Activated CD4-positive, alpha-beta T cell treated with anti-CD3 and anti-CD28 coated beads, Interleukin-2, amount 10 ng/mL, durations not matched to agents 24 days and 14 days (primary cell): ENCODE measurements around the gene COLEC12. TPM values are rescaled to one million over a fixed set of nuclear protein-coding genes. Genes with fewer than 3 reads are reported as not detected.

ENCODE experiments used
- DNase-seq: peaks from one replicate; pipeline ENCODE4 v3.0.0; 2022
- H3K27ac Mint-ChIP-seq: one replicate; pipeline ENCODE4 v1.8.0; 2022; ENCODE audit warnings: mild to moderate bottlenecking, mixed read lengths
- H3K27me3 Mint-ChIP-seq: one replicate; pipeline ENCODE4 v1.8.0; 2022; ENCODE audit warnings: mixed read lengths
- H3K36me3 Mint-ChIP-seq: one replicate; pipeline ENCODE4 v1.8.0; 2022; ENCODE audit warnings: low read depth, mild to moderate bottlenecking, mixed read lengths
- H3K4me1 Mint-ChIP-seq: one replicate; pipeline ENCODE4 v1.8.0; 2021; ENCODE audit warnings: mixed read lengths
- H3K4me3 Mint-ChIP-seq: one replicate; pipeline ENCODE4 v1.8.0; 2022; ENCODE audit warnings: mild to moderate bottlenecking, moderate library complexity, mixed read lengths
- H3K9me3 Mint-ChIP-seq: one replicate; pipeline ENCODE4 v1.8.0; 2021; ENCODE audit warnings: mixed read lengths
- intact Hi-C: fragments of 100-400 bp; cut with micrococcal nuclease; formaldehyde crosslinking; loops from one replicate; pipeline ENCODE4 v1.15.1; 2023
- total RNA-seq: library from RNA; stranded (reverse); gene quantifications from 2 replicates; pipeline ENCODE4 v1.2.3, GENCODE V29; 2022

COLEC12 gene
- total RNA-seq, 1 donor from 2014 or later, result not detected

GRCh38 chr18:515838-516237 lies 15.3 kb upstream of the COLEC12 start:
- Mint-ChIP-seq H3K27me3 (peaks cover 1% of the 10 kb centered on the region), H3K36me3 (no peaks in the 10 kb centered on the region), H3K27ac (no peak overlapping the region), H3K4me1 (no peaks in the 10 kb centered on the region), H3K4me3 (no peak overlapping the region), H3K9me3 (peaks cover 3% of the 10 kb centered on the region)
- intact Hi-C loops, result no loop called here
- no peak for DNase-seq

GRCh38 chr18:515156-515815 lies 14.8 kb upstream of the COLEC12 start:
- Mint-ChIP-seq H3K27me3 (peaks cover 1% of the 10 kb centered on the region), H3K36me3 (no peaks in the 10 kb centered on the region), H3K27ac (no peak overlapping the region), H3K4me1 (no peaks in the 10 kb centered on the region), H3K9me3 (peaks cover 3% of the 10 kb centered on the region), H3K4me3 (no peak overlapping the region)
- DNase-seq, result no peak
- intact Hi-C loops, result no loop called here

- H3K4me1 Mint-ChIP-seq, result no peaks in the 10 kb centered on the region
- H3K4me3 Mint-ChIP-seq, result no peak overlapping the region
- no peak for DNase-seq
- H3K36me3 Mint-ChIP-seq, result no peaks in the 10 kb centered on the region
- no peak overlapping the region for H3K27ac Mint-ChIP-seq
- H3K9me3 Mint-ChIP-seq, result peaks cover 3% of the 10 kb centered on the region
- peaks cover 1% of the 10 kb centered on the region for H3K27me3 Mint-ChIP-seq
- intact Hi-C loops, result no loop called here
These were observed 13.5 kb upstream of the COLEC12 start for GRCh38 chr18:513826-514530.

GRCh38 chr18:512957-513356 lies 12.5 kb upstream of the COLEC12 start:
- DNase-seq, result no peak
- Mint-ChIP-seq H3K4me1 (no peaks in the 10 kb centered on the region), H3K27ac (no peak overlapping the region), H3K9me3 (peaks cover 3% of the 10 kb centered on the region), H3K27me3 (peaks cover 5% of the 10 kb centered on the region), H3K36me3 (no peaks in the 10 kb centered on the region), H3K4me3 (no peak overlapping the region)
- intact Hi-C loops, result no loop called here

- Mint-ChIP-seq H3K4me1 (no peaks in the 10 kb centered on the region), H3K4me3 (no peak overlapping the region), H3K27ac (no peak overlapping the region), H3K27me3 (peaks cover 12% of the 10 kb centered on the region), H3K36me3 (no peaks in the 10 kb centered on the region), H3K9me3 (no peaks in the 10 kb centered on the region)
- DNase-seq, result no peak
- intact Hi-C loops, result no loop called here
These were observed 8.3 kb upstream of the COLEC12 start for GRCh38 chr18:508835-509234.

GRCh38 chr18:507636-508035 lies 7.1 kb upstream of the COLEC12 start:
- intact Hi-C loops, result no loop called here
- DNase-seq, result no peak
- Mint-ChIP-seq H3K36me3 (no peaks in the 10 kb centered on the region), H3K4me1 (no peaks in the 10 kb centered on the region), H3K4me3 (no peak overlapping the region), H3K9me3 (no peaks in the 10 kb centered on the region), H3K27ac (no peak overlapping the region), H3K27me3 (peaks cover 14% of the 10 kb centered on the region)

GRCh38 chr18:506801-507200 lies 6.3 kb upstream of the COLEC12 start:
- no peak overlapping the region for H3K27ac Mint-ChIP-seq
- H3K36me3 Mint-ChIP-seq, result no peaks in the 10 kb centered on the region
- no peaks in the 10 kb centered on the region for H3K4me1 Mint-ChIP-seq
- no peaks in the 10 kb centered on the region for H3K9me3 Mint-ChIP-seq
- no peak for DNase-seq
- intact Hi-C loops, result no loop called here
- no peak overlapping the region for H3K4me3 Mint-ChIP-seq
- peaks cover 14% of the 10 kb centered on the region for H3K27me3 Mint-ChIP-seq

- no peak for DNase-seq
- Mint-ChIP-seq H3K9me3 (no peaks in the 10 kb centered on the region), H3K4me1 (no peaks in the 10 kb centered on the region), H3K27me3 (peaks cover 16% of the 10 kb centered on the region), H3K27ac (no peak overlapping the region), H3K4me3 (no peak overlapping the region), H3K36me3 (no peaks in the 10 kb centered on the region)
- intact Hi-C loops, result no loop called here
These were observed 5.8 kb upstream of the COLEC12 start for GRCh38 chr18:506264-506663.

GRCh38 chr18:505483-506122 lies 5.1 kb upstream of the COLEC12 start:
- peaks cover 23% of the 10 kb centered on the region for H3K27me3 Mint-ChIP-seq
- DNase-seq, result no peak
- no peak overlapping the region for H3K27ac Mint-ChIP-seq
- no peak overlapping the region for H3K4me3 Mint-ChIP-seq
- intact Hi-C loops, result no loop called here
- no peaks in the 10 kb centered on the region for H3K4me1 Mint-ChIP-seq
- H3K36me3 Mint-ChIP-seq, result no peaks in the 10 kb centered on the region
- H3K9me3 Mint-ChIP-seq, result no peaks in the 10 kb centered on the region

GRCh38 chr18:501406-501714 lies 859 bp upstream of the COLEC12 start:
- Mint-ChIP-seq H3K4me3 (no peak overlapping the region), H3K27me3 (peaks cover 41% of the 10 kb centered on the region), H3K4me1 (peaks cover 2% of the 10 kb centered on the region), H3K9me3 (no peaks in the 10 kb centered on the region), H3K27ac (no peak overlapping the region), H3K36me3 (no peaks in the 10 kb centered on the region)
- intact Hi-C loops, result no loop called here
- no peak for DNase-seq

- Mint-ChIP-seq H3K4me3 (no peak overlapping the region), H3K27ac (no peak overlapping the region), H3K36me3 (no peaks in the 10 kb centered on the region), H3K27me3 (peaks cover 34% of the 10 kb centered on the region), H3K9me3 (no peaks in the 10 kb centered on the region), H3K4me1 (peaks cover 2% of the 10 kb centered on the region)
- peak; percentile 50 for DNase-seq
- intact Hi-C loops, result loop anchor here (5.0 kb wide), 1 partner anchor 407 kb away; no protein-coding TSS in a partner anchor
These were observed 497 bp downstream of the COLEC12 start for GRCh38 chr18:499776-500631.

GRCh38 chr18:498931-499775 lies 1.3 kb downstream of the COLEC12 start:
- H3K4me3 Mint-ChIP-seq, result no peak overlapping the region
- H3K4me1 Mint-ChIP-seq, result peaks cover 2% of the 10 kb centered on the region
- H3K9me3 Mint-ChIP-seq, result no peaks in the 10 kb centered on the region
- peak; percentile 51 for DNase-seq
- intact Hi-C loops, result loop anchor here (5.0 kb wide), 1 partner anchor 408 kb away; no protein-coding TSS in a partner anchor
- no peaks in the 10 kb centered on the region for H3K36me3 Mint-ChIP-seq
- H3K27ac Mint-ChIP-seq, result no peak overlapping the region
- H3K27me3 Mint-ChIP-seq, result peaks cover 36% of the 10 kb centered on the region

- H3K9me3 Mint-ChIP-seq, result no peaks in the 10 kb centered on the region
- H3K27ac Mint-ChIP-seq, result no peak overlapping the region
- no peak overlapping the region for H3K4me3 Mint-ChIP-seq
- DNase-seq, result peak; percentile 47
- H3K4me1 Mint-ChIP-seq, result peaks cover 2% of the 10 kb centered on the region
- H3K27me3 Mint-ChIP-seq, result peaks cover 34% of the 10 kb centered on the region
- intact Hi-C loops, result loop anchor here (5.0 kb wide), 1 partner anchor 410 kb away; no protein-coding TSS in a partner anchor
- H3K36me3 Mint-ChIP-seq, result no peaks in the 10 kb centered on the region
These were observed 2.8 kb downstream of the COLEC12 start for GRCh38 chr18:497688-498087.
